Ascending aorta (tissue), 2 donors: Measurements from ENCODE around the gene OR6X1. TPM values are rescaled to one million over a fixed set of nuclear protein-coding genes. Genes with fewer than 3 reads are reported as not detected.

ENCODE experiments used
- DNase-seq, 2 donors: peaks; one replicate each; pipeline ENCODE4 v3.0.0-alpha.2; 2019; ENCODE audit warnings: low spot score in 2 of 2
- H3K27ac ChIP-seq, 2 donors: fragments of 200-600 bp; sonication (generic); one replicate each; pipeline ENCODE4 v1.5.1; 2016 to 2017; ENCODE audit warnings: mild to moderate bottlenecking in 1 of 2
- H3K27me3 ChIP-seq: fragments of 200-600 bp; sonication (generic); one replicate; pipeline ENCODE4 v1.5.1; 2017
- H3K36me3 ChIP-seq, 2 donors: fragments of 200-600 bp; sonication (generic); one replicate each; pipeline ENCODE4 v1.5.1; 2016
- H3K4me1 ChIP-seq, 2 donors: fragments of 200-600 bp; sonication (generic); one replicate each; pipeline ENCODE4 v1.5.1; 2016 to 2017; ENCODE audit warnings: mild to moderate bottlenecking in 1 of 2
- H3K4me3 ChIP-seq, 2 donors: fragments of 200-600 bp; sonication (generic); one replicate each; pipeline ENCODE4 v1.5.1; 2016 to 2017; ENCODE audit warnings: mild to moderate bottlenecking in 1 of 2
- H3K9me3 ChIP-seq, 2 donors: fragments of 200-600 bp; sonication (generic); one replicate each; pipeline ENCODE4 v1.5.1; 2016
- CTCF ChIP-seq, 3 experiments: fragments of 200-600 bp in 2 of 3; fragments of 450-650 bp in 1 of 3; sonication (generic) in 2 of 3; IDR thresholded peaks; one replicate each; pipeline ENCODE4 v1.5.1; 2016 to 2019; ENCODE audit warnings: antibody characterized with exemption in 3 of 3, mild to moderate bottlenecking in 1 of 3, moderate library complexity in 1 of 3
- intact Hi-C: fragments of 100-400 bp; cut with DNase I; formaldehyde crosslinking; loops from one replicate; pipeline ENCODE4 v1.15.1; 2023
- total RNA-seq: library from RNA; depleted of rRNA; stranded (reverse); fragments of >200 nt; gene quantifications from one replicate; pipeline ENCODE4 v1.1.0, GENCODE V29; 2016

The OR6X1 gene
- total RNA-seq, 1 donor from 2014 or later: not detected

- Histone ChIP-seq H3K4me3 (no peak overlapping the region), H3K4me1 (no peaks in the 10 kb centered on the region), H3K27ac (no peak overlapping the region), H3K36me3 (no peaks in the 10 kb centered on the region), H3K27me3 (no peaks in the 10 kb centered on the region), H3K9me3 (no peaks in the 10 kb centered on the region)
- TF ChIP-seq CTCF (IDR thresholded peaks at IDR 0.05): no peak
- no peak for DNase-seq
- intact Hi-C loops: no loop called here
These were observed 43.8 kb upstream of the OR6X1 start for GRCh38 chr11:123798079-123798478.

GRCh38 chr11:123797541-123797940 is 43.2 kb upstream of the OR6X1 start:
- Histone ChIP-seq H3K27me3 (no peaks in the 10 kb centered on the region), H3K9me3 (no peaks in the 10 kb centered on the region), H3K36me3 (no peaks in the 10 kb centered on the region), H3K27ac (no peak overlapping the region), H3K4me3 (no peak overlapping the region), H3K4me1 (no peaks in the 10 kb centered on the region)
- intact Hi-C loops: no loop called here
- no peak for DNase-seq
- TF ChIP-seq CTCF (IDR thresholded peaks at IDR 0.05): no peak

- Histone ChIP-seq H3K36me3 (no peaks in the 10 kb centered on the region), H3K4me1 (no peaks in the 10 kb centered on the region), H3K4me3 (no peak overlapping the region), H3K27ac (no peak overlapping the region), H3K9me3 (no peaks in the 10 kb centered on the region), H3K27me3 (no peaks in the 10 kb centered on the region)
- intact Hi-C loops: no loop called here
- DNase-seq: no peak
- TF ChIP-seq CTCF (IDR thresholded peaks at IDR 0.05): no peak
These were observed 42.8 kb upstream of the OR6X1 start for GRCh38 chr11:123797114-123797513.

- no peaks in the 10 kb centered on the region for H3K36me3 ChIP-seq
- no peaks in the 10 kb centered on the region for H3K27me3 ChIP-seq
- no peak for TF ChIP-seq CTCF (IDR thresholded peaks at IDR 0.05)
- H3K27ac ChIP-seq: no peak overlapping the region
- no peaks in the 10 kb centered on the region for H3K9me3 ChIP-seq
- intact Hi-C loops: no loop called here
- no peaks in the 10 kb centered on the region for H3K4me1 ChIP-seq
- no peak for DNase-seq
- H3K4me3 ChIP-seq: no peak overlapping the region
These were observed 41.9 kb upstream of the OR6X1 start for GRCh38 chr11:123796226-123796625.

- no peaks in the 10 kb centered on the region for H3K4me1 ChIP-seq
- H3K27ac ChIP-seq: no peak overlapping the region
- H3K36me3 ChIP-seq: no peaks in the 10 kb centered on the region
- no peak for DNase-seq
- H3K4me3 ChIP-seq: no peak overlapping the region
- no peak for TF ChIP-seq CTCF (IDR thresholded peaks at IDR 0.05)
- no peaks in the 10 kb centered on the region for H3K27me3 ChIP-seq
- H3K9me3 ChIP-seq: no peaks in the 10 kb centered on the region
- intact Hi-C loops: no loop called here
These were observed 29.2 kb upstream of the OR6X1 start for GRCh38 chr11:123783536-123783935.

GRCh38 chr11:123778511-123778910 is 24.2 kb upstream of the OR6X1 start:
- Histone ChIP-seq H3K36me3 (no peaks in the 10 kb centered on the region), H3K4me3 (no peak overlapping the region), H3K27ac (no peak overlapping the region), H3K9me3 (no peaks in the 10 kb centered on the region), H3K27me3 (no peaks in the 10 kb centered on the region), H3K4me1 (no peaks in the 10 kb centered on the region)
- TF ChIP-seq CTCF (IDR thresholded peaks at IDR 0.05): no peak
- no peak for DNase-seq
- intact Hi-C loops: no loop called here
